Spleen (tissue), 11 donors: Measurements from ENCODE around the gene EVA1A. TPM values are rescaled to one million over a fixed set of nuclear protein-coding genes. Genes with fewer than 3 reads are reported as not detected.

ENCODE experiments used
- DNase-seq: peaks from one replicate; pipeline ENCODE4 v3.0.0-alpha.2; 2020
- H3K27ac ChIP-seq, 8 donors: fragments of 200-600 bp; sonication (generic) in 7 of 8; 1 replicate in 4 of 8; 2 replicates in 4 of 8; pipeline versions ENCODE4 v1.5.0 to v1.8.0; 2016 to 2021; ENCODE audit warnings: inconsistent platforms in 4 of 8, mild to moderate bottlenecking in 4 of 8, moderate library complexity in 1 of 8
- H3K27me3 ChIP-seq, 7 donors: fragments of 200-600 bp; sonication (generic) in 6 of 7; replicated peaks in 1 of 7; 1 replicate in 4 of 7; 2 replicates in 3 of 7; pipeline versions ENCODE4 v1.5.0 to v1.8.0; 2016 to 2021; ENCODE audit warnings: inconsistent platforms in 3 of 7, mild to moderate bottlenecking in 1 of 7
- H3K36me3 ChIP-seq, 6 donors: fragments of 200-600 bp; sonication (generic) in 5 of 6; 1 replicate in 4 of 6; 2 replicates in 2 of 6; pipeline versions ENCODE4 v1.5.0 to v1.8.0; 2016 to 2021; ENCODE audit warnings: inconsistent platforms in 2 of 6
- H3K4me1 ChIP-seq, 6 donors: fragments of 200-600 bp; sonication (generic) in 5 of 6; 1 replicate in 3 of 6; 2 replicates in 3 of 6; pipeline versions ENCODE4 v1.5.0 to v1.8.0; 2016 to 2021; ENCODE audit warnings: inconsistent platforms in 3 of 6
- H3K4me3 ChIP-seq, 8 donors: fragments of 200-600 bp; sonication (generic) in 7 of 8; 1 replicate in 4 of 8; 2 replicates in 4 of 8; pipeline versions ENCODE4 v1.5.0 to v1.8.0; 2016 to 2021; ENCODE audit warnings: inconsistent platforms in 4 of 8, mild to moderate bottlenecking in 4 of 8, moderate library complexity in 2 of 8
- H3K9me3 ChIP-seq, 8 donors: fragments of 200-600 bp; sonication (generic) in 7 of 8; 1 replicate in 4 of 8; 2 replicates in 4 of 8; pipeline versions ENCODE4 v1.5.0 to v1.8.0; 2016 to 2021; ENCODE audit warnings: inconsistent platforms in 4 of 8
- CTCF ChIP-seq, 11 experiments: fragments of 200-600 bp in 7 of 11; fragments of 450-650 bp in 4 of 11; sonication (generic) in 4 of 11; IDR thresholded peaks in 8 of 11; conservative IDR thresholded peaks in 3 of 11; 1 replicate in 7 of 11; 2 replicates in 4 of 11; pipeline versions ENCODE4 v1.4.0 to v1.8.0; 2016 to 2021; ENCODE audit warnings: antibody characterized with exemption in 11 of 11, inconsistent platforms in 4 of 11, mild to moderate bottlenecking in 1 of 11
- POLR2A ChIP-seq, 3 donors: fragments of 450-650 bp; IDR thresholded peaks; one replicate each; pipeline ENCODE4 v1.5.1; 2017; ENCODE audit warnings: antibody characterized with exemption in 3 of 3, mild to moderate bottlenecking in 1 of 3
- POLR2AphosphoS5 ChIP-seq, 3 donors: sonication (generic); formaldehyde crosslinking; IDR thresholded peaks; one replicate each; pipeline ENCODE4 v1.5.1; 2017; ENCODE audit warnings: antibody characterized with exemption in 3 of 3
- WGBS, 5 donors: extraction: QIAGEN DNeasy Blood & Tissue Kit in 3 of 5; methylation state at CpG; one replicate each; pipeline versions ENCODE4 v1.1.5 to v1.1.7; 2013 to 2018; 5-methylcytosine and 5-hydroxymethylcytosine counted together
- intact Hi-C: fragments of 100-400 bp; cut with DNase I; formaldehyde crosslinking; loops from one replicate; pipeline ENCODE4 v1.15.0; 2023; ENCODE audit warnings: low total_unique reads
- polyA plus RNA-seq, 3 donors: library from polyadenylated mRNA; stranded (reverse); fragments of 200-250 nt; gene quantifications; one replicate each; pipeline ENCODE4 v1.2.1, GENCODE V29; 2013
- total RNA-seq, 7 donors: library from RNA; depleted of rRNA in 3 of 7; stranded (reverse); fragments of >200 nt in 3 of 7; fragmentation: NEBNext Ultra II Directional in 4 of 7; extraction: Animal tissue kit (Norgen Biotek cat#: 25700) in 4 of 7; gene quantifications; one replicate each; pipeline versions ENCODE4 v1.1.0 to v1.2.1, GENCODE V29; 2016 to 2021
- donor health status: healthy with polysubstance abuse.
- donor health status: DM: no; HTN: no; CAD: no; lungs with moderate emphysema.
- donor health status: DM: no; HTN: no; CAD: no.
- donor health status: Bipolar disorder and iron deficiency.
- donor health status: healthy.
- donor health status: DM: no; HTN: no; CAD: no.
- donor health status: DM: yes; HTN: yes; CAD: no.

The EVA1A gene
- total and polyA plus RNA-seq, 10 donors = 6.2 to 30.3 (median 14.4) TPM

- H3K4me3 ChIP-seq = no peak overlapping the region
- intact Hi-C loops = no loop called here
- H3K9me3 ChIP-seq = no peaks in the 10 kb centered on the region
- H3K27ac ChIP-seq = no peak overlapping the region
- H3K4me1 ChIP-seq = peaks cover 0 to 1% (median 0%) of the 10 kb centered on the region in 6 donors
- TF ChIP-seq CTCF (IDR thresholded peaks at IDR 0.05 in 8 of 11, conservative IDR thresholded peaks at IDR 0.05 in 3 of 11) = no peak
- no peak for TF ChIP-seq POLR2AphosphoS5 (IDR thresholded peaks at IDR 0.05)
- no peak for TF ChIP-seq POLR2A (IDR thresholded peaks at IDR 0.05)
- DNase-seq = no peak
- H3K27me3 ChIP-seq = peaks cover 0 to 35% (median 4%) of the 10 kb centered on the region in 7 donors
- H3K36me3 ChIP-seq = no peaks in the 10 kb centered on the region
- 94 to 100% (median 97%) methylated on average over 1 of the region's 1 CpG for WGBS, 5 donors
Observed at GRCh38 chr2:75603477-75603876, 42.7 kb upstream of the EVA1A start.

- Histone ChIP-seq H3K4me3 (no peak overlapping the region), H3K4me1 (no peaks in the 10 kb centered on the region), H3K9me3 (no peaks in the 10 kb centered on the region), H3K27me3 (peaks cover 0 to 28% (median 0%) of the 10 kb centered on the region in 7 donors), H3K36me3 (no peaks in the 10 kb centered on the region), H3K27ac (peak overlapping the region in 4 of 8 donors; percentile 8 to 43 (median 16))
- 50 to 69% (median 60%) methylated on average over 6 of the region's 6 CpGs for WGBS, 5 donors
- no peak for DNase-seq
- TF ChIP-seq CTCF (IDR thresholded peaks at IDR 0.05 in 8 of 11, conservative IDR thresholded peaks at IDR 0.05 in 3 of 11) (no peak), POLR2A (IDR thresholded peaks at IDR 0.05) (no peak), POLR2AphosphoS5 (IDR thresholded peaks at IDR 0.05) (no peak)
- intact Hi-C loops = no loop called here
Observed at GRCh38 chr2:75602724-75603342, 42.1 kb upstream of the EVA1A start.

GRCh38 chr2:75600461-75601011 is 39.8 kb upstream of the EVA1A start:
- 66 to 86% (median 80%) methylated on average over 4 of the region's 4 CpGs for WGBS, 5 donors
- H3K4me1 ChIP-seq = no peaks in the 10 kb centered on the region
- no peak overlapping the region for H3K4me3 ChIP-seq
- DNase-seq = no peak
- H3K36me3 ChIP-seq = no peaks in the 10 kb centered on the region
- no peak overlapping the region for H3K27ac ChIP-seq
- peaks cover 0 to 7% (median 0%) of the 10 kb centered on the region in 7 donors for H3K27me3 ChIP-seq
- intact Hi-C loops = no loop called here
- no peaks in the 10 kb centered on the region for H3K9me3 ChIP-seq
- TF ChIP-seq POLR2AphosphoS5 (IDR thresholded peaks at IDR 0.05) (no peak), CTCF (IDR thresholded peaks at IDR 0.05 in 8 of 11, conservative IDR thresholded peaks at IDR 0.05 in 3 of 11) (no peak), POLR2A (IDR thresholded peaks at IDR 0.05) (no peak)

- Histone ChIP-seq H3K36me3 (no peaks in the 10 kb centered on the region), H3K4me1 (no peaks in the 10 kb centered on the region), H3K4me3 (no peak overlapping the region), H3K27ac (no peak overlapping the region), H3K27me3 (no peaks in the 10 kb centered on the region), H3K9me3 (no peaks in the 10 kb centered on the region)
- WGBS, 5 donors = 90 to 94% (median 93%) methylated on average over 8 of the region's 8 CpGs
- DNase-seq = no peak
- intact Hi-C loops = no loop called here
- TF ChIP-seq POLR2A (IDR thresholded peaks at IDR 0.05) (no peak), POLR2AphosphoS5 (IDR thresholded peaks at IDR 0.05) (no peak), CTCF (IDR thresholded peaks at IDR 0.05 in 8 of 11, conservative IDR thresholded peaks at IDR 0.05 in 3 of 11) (no peak)
Observed at GRCh38 chr2:75598589-75599155, 37.9 kb upstream of the EVA1A start.
